ENCODE results near the gene ATP8A1.
A peak's percentile ranks its signal among the peaks of the same experiment; 100 is the strongest.

ATP8A1 gene

GRCh38 chr4:42458657-42459056 lies 198.2 kb downstream of the ATP8A1 start:
- DNase-seq, result no peak

- DNase-seq, result no peak
Measured at GRCh38 chr4:42454755-42455420, 202.0 kb downstream of the ATP8A1 start.

- DNase-seq, result no peak
Measured at GRCh38 chr4:42453612-42454011, 203.3 kb downstream of the ATP8A1 start.

GRCh38 chr4:42452823-42453222 lies 204.1 kb downstream of the ATP8A1 start:
- no peak for DNase-seq

DNA sequence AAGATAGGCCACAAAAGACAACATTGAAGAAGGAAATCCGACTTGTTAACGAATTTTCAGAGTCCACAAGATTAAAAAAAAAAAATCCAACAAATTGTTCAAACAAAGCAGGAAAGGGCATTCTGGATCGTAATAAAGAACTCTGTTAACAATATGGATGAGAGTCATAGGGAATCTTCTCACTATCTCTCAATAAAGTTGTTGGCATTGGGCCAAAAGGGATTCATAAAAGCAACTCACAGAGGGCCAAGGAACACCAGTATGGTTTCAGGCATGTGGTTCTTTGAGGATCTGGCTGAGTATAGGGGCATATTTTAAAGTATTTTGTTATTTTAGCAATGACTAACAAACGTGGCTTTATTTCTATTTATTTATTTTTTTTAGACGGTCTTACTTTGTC lies 210.1 kb downstream of the ATP8A1 start:
- no peak for DNase-seq

GRCh38 chr4:42445038-42445437 lies 211.9 kb downstream of the ATP8A1 start:
- DNase-seq, result no peak

DNA sequence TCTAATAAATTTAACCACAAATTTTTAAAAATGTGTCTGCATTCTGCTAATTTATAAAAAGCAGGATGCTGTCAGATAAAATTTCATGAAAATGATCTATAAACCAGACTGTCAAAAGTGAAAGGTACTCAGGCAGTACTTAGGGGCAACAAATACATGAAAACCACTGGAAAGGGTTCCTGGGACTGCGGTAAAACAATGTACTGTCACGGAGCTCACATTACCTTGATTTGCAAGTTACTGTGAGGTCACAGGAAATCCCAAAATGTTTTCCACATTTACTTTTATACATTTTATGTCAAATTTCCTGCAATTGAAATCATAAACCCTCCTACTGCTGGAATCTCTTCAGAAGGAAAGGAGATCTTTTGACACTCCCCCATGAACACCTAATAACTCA lies 214.3 kb downstream of the ATP8A1 start:
- no peak for DNase-seq

GRCh38 chr4:42440083-42440482 lies 216.8 kb downstream of the ATP8A1 start:
- DNase-seq, result no peak

DNA sequence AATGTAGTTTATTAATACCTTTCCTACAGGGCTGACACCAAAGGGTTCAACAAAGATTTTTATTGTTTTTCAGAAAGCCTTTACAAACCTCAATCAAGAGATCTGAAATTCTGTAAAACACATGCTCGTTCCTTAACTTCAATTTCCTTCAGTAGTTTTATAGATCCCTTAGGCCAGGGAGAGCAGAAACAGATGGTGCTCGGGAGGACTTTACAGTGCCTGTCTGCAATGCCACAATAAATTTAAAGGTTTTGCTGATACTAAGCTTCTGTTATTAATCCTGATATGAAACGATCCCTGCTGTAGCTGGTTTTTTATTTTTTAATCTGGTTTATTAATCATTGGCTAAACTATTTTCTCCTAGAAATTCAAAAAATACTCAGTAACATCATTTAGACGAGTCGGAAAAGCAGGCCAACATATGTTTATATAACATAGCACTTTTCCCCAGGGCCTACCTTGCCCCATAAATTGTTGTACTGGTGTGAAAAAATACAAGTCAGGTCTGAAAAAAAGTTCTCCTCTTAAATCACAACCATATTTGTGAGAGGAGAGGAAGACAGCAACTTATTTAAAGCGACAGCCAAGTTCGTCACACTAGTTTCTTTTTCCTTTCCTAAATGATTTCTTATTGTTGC lies 219.9 kb downstream of the ATP8A1 start:
- DNase-seq, result no peak

DNA sequence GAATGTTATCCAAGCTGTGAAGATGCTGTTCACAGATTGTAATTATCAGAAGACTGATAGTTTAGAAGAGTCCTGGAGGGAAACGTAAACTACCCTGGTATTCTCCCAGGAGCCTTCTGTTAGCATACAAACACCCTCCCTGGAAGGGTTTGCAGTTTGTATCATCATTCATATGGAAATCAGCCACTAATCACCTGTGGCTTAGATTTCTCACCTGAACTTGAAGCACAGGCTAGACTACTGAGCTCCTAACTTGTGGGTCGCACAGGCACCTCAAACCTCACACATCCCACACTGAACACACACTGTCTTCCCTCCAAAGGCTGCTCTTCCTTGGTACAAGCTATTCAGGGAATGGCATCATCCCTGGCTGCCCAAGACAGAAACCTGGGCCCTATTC lies 228.9 kb downstream of the ATP8A1 start:
- DNase-seq, result no peak

GRCh38 chr4:42425146-42426065 lies 231.5 kb downstream of the ATP8A1 start:
- no peak for DNase-seq

DNA sequence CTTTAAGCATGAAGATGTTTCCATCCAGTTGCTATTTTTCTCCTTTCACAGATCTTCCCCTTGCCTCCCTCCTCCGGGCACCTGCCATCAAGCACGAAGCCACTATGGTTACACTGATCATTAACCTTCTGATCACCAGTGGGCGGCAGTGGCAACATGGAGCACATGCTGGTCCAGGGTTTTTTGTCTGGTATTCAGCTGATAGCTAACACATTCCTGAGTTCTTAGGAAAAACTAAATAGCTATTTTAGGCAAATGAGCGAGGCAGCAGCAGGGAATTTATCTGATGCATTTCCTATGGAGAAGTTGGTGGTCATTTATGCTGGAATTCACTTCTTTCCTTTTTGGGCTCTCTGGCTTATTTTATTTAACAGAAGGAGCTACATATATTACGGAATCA lies 236.8 kb downstream of the ATP8A1 start:
- DNase-seq, result no peak

GRCh38 chr4:42417550-42417949 lies 239.4 kb downstream of the ATP8A1 start:
- no peak for DNase-seq

DNA sequence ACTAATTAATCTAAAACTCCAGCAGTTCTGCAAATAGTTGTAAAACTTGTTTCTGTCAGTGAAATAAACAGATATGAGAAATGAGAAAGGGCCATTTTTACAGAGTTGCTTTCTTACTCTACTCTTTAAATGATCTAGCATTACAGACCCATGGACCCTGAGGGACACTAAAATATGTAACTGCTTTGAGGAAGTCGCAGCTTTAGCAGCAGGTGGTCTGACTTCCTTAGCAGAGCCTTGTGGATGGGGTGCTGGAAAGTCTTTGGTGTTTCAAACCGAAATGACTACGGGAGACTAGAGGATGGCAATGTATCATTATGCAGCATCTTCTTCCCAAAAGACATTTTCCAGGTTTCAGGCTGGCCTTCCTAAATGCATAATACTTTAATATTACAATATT lies 240.9 kb downstream of the ATP8A1 start:
- DNase-seq, result no peak

GRCh38 chr4:42415281-42415680 lies 241.6 kb downstream of the ATP8A1 start:
- no peak for DNase-seq

DNA sequence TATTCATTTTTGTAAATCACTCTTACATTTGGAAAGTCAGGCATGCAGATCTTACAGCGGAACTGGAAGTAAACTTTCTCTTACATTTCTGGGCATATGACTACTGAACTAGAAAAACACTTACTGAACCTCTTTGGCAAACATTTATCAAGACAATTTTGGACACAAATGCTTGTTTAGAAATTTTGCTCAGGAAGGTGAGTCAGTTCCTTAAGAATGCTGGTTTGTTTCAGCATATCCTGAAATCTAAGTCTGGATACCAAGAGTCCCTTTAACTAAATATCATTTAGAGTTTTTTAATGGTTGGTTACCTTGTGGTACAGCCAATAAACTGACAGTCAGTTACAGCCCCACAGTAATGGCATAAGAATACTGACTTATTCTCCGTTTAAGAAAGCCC lies 244.7 kb downstream of the ATP8A1 start:
- no peak for DNase-seq

GRCh38 chr4:42411803-42412202 lies 245.1 kb downstream of the ATP8A1 start:
- no peak for DNase-seq

DNA sequence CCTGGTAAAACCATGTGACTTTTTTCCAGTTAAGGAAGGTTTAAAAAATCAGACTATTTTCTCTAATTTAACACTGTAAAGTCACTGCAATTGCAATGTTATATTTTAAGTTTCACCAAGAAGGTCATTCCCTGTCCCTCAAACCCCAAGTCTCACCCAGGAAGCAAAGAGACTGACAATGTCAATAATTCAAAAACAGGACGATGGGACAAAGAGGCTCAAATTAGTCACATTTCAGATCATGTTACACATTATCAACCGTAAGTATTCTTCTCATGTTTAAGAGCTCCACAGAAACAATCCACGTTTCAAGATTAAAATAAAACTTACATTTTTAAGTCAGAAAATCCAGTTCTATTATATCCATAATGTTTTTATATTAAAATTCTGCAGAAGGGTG lies 246.5 kb downstream of the ATP8A1 start:
- DNase-seq, result no peak

DNA sequence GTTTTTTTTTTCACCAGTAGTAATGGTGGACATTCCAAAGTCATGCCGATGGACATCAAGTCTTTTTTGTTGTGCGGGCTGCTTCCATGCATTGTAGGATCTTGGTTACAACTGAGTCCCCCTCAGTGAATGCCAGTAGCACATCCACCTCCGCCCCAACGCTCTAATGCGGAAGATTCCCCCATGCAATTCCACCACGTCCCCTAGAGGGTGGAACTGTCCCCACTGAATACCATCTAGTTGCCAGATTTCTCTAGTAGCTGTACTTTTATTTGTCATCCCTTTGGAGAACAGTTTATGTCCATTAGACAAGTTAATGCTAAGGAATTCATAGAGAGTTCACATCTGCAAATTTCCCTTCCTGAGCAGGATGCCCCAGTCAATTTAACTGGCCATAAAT lies 252.9 kb downstream of the ATP8A1 start:
- DNase-seq, result no peak

- DNase-seq, result no peak
Measured at GRCh38 chr4:42401171-42401570, 255.7 kb downstream of the ATP8A1 start.

- no peak for DNase-seq
Measured at GRCh38 chr4:42399393-42399792, 257.5 kb downstream of the ATP8A1 start.

GRCh38 chr4:42398871-42399331 lies 258.0 kb downstream of the ATP8A1 start:
- DNase-seq, result no peak

GRCh38 chr4:42398171-42398870 lies 258.6 kb downstream of the ATP8A1 start:
- peak; percentile 45 for DNase-seq

Measured in hematopoietic multipotent progenitor cell treated with erythropoietin and hydrocortisone succinate and interleukin-3 and kit ligand, for 4 days (in vitro differentiated cells).